ENCODE results near the gene SRRM4. TPM values are rescaled to one million over a fixed set of nuclear protein-coding genes. Genes with fewer than 3 reads are reported as not detected.

Gene SRRM4
- total RNA-seq, 1 experiment from 2014 or later, result 1.4 TPM

DNA sequence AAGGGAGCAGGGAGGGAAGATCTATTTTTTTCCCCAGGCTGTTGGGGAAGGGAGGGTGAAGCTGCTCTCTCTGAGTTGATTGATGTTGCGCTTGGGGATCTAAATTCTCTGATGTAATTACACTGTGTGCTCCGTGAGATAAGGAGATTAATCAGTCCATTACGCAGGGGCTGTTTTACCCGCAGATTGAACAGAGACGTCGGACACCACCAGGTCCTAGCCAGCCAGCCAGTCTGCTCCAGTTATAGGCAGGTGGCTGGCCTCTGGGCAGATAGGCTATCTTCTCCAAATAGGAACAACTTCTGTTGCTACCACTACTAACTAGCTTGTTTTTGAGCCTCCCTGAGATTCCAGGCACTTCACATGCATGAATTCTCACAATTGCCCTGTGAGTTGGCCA lies 91.1 kb downstream of the SRRM4 start:
- Histone ChIP-seq H2BK12ac (ENCODE audit: insufficient read length, low read depth, low read length) (no peak overlapping the region), H4K20me1 (ENCODE audit: control insufficient read depth, insufficient read depth, insufficient read length) (peaks cover 3% of the 10 kb centered on the region), H4K8ac (replicated peaks; ENCODE audit: insufficient read length, low read depth, low read length) (no peak overlapping the region), H2BK120ac (ENCODE audit: low read depth, low read length, poor library complexity, severe bottlenecking) (no peak overlapping the region), H3K4me2 (ENCODE audit: insufficient read depth, insufficient read length, low read length) (no peak overlapping the region), H3K56ac (ENCODE audit: insufficient read length, low read depth, low read length) (no peak overlapping the region), H3K27me3 (ENCODE audit: insufficient read depth, low read length) (no peaks in the 10 kb centered on the region; the same call in 1 of the 2 replicates), H4K91ac (ENCODE audit: insufficient read length, low read depth, low read length) (no peak overlapping the region), H3K9ac (ENCODE audit: extremely low read depth, insufficient read length, low read length) (no peak overlapping the region), H2BK20ac (ENCODE audit: low read depth, low read length, poor library complexity, severe bottlenecking) (no peak overlapping the region), H3K27ac (ENCODE audit: insufficient read length, low read depth, low read length) (no peak overlapping the region), H3K4me1 (ENCODE audit: insufficient read depth, low read length) (peaks cover 7% of the 10 kb centered on the region; the same call in 1 of the 2 replicates), H3K23ac (ENCODE audit: insufficient read length, low read depth, low read length) (no peak overlapping the region), H2AFZ (ENCODE audit: low read length) (no peak overlapping the region), H3K18ac (ENCODE audit: insufficient read length, low read depth, low read length) (no peak overlapping the region), H2AK5ac (ENCODE audit: insufficient read length, low read length) (no peak overlapping the region), H2BK15ac (ENCODE audit: low read depth, low read length) (no peak overlapping the region), H3K79me1 (ENCODE audit: insufficient read depth, low read depth, low read length, poor library complexity, severe bottlenecking) (no peaks in the 10 kb centered on the region), H2BK5ac (ENCODE audit: insufficient read length, low read length) (no peak overlapping the region), H3K23me2 (ENCODE audit: insufficient read length, low read depth, low read length, poor library complexity, severe bottlenecking) (no peaks in the 10 kb centered on the region), H3T11ph (ENCODE audit: low read length) (no peak overlapping the region), H3K9me3 (ENCODE audit: control insufficient read depth, low read depth, low read length) (no peaks in the 10 kb centered on the region), H3K79me2 (ENCODE audit: insufficient read depth, low read length) (no peaks in the 10 kb centered on the region), H4K5ac (ENCODE audit: insufficient read length, low read depth, low read length) (no peak overlapping the region), H3K4ac (ENCODE audit: low read depth, low read length) (no peak overlapping the region), H3K14ac (ENCODE audit: insufficient read depth, low read length) (no peak overlapping the region)
- WGBS (ENCODE audit: extremely low coverage, insufficient read length, low lambda C conversion rate), result no CpG with 5 or more reads among the region's 6 CpGs
- DNase-seq, result no peak
- H3K27me3 Mint-ChIP-seq (ENCODE audit: low read depth), result peaks cover 21% of the 10 kb centered on the region
- no peak overlapping the region for H3K27ac Mint-ChIP-seq
- TF ChIP-seq, protein P1, sequence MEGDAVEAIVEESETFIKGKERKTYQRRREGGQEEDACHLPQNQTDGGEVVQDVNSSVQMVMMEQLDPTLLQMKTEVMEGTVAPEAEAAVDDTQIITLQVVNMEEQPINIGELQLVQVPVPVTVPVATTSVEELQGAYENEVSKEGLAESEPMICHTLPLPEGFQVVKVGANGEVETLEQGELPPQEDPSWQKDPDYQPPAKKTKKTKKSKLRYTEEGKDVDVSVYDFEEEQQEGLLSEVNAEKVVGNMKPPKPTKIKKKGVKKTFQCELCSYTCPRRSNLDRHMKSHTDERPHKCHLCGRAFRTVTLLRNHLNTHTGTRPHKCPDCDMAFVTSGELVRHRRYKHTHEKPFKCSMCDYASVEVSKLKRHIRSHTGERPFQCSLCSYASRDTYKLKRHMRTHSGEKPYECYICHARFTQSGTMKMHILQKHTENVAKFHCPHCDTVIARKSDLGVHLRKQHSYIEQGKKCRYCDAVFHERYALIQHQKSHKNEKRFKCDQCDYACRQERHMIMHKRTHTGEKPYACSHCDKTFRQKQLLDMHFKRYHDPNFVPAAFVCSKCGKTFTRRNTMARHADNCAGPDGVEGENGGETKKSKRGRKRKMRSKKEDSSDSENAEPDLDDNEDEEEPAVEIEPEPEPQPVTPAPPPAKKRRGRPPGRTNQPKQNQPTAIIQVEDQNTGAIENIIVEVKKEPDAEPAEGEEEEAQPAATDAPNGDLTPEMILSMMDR (conservative IDR thresholded peaks at IDR 0.05), result no peak
- H3K4me1 Mint-ChIP-seq, result peaks cover 17 to 23% of the 10 kb centered on the region in 2 experiments
- H3K9me3 Mint-ChIP-seq, result no peaks in the 10 kb centered on the region
- no peak overlapping the region for H3K4me3 Mint-ChIP-seq
- no peaks in the 10 kb centered on the region for H3K36me3 Mint-ChIP-seq (ENCODE audit: insufficient read depth in 1 of 3, low read depth in 3 of 3)

Data from H9 (cell line).